ENCODE data around the gene HNF1B.

Gene HNF1B

GRCh38 chr17:37756051-37756450 is 11.2 kb upstream of the HNF1B start:
- Histone ChIP-seq H3K4me3 (ENCODE audit: severe bottlenecking) (no peak overlapping the region), H3K4me1 (ENCODE audit: insufficient read depth, poor library complexity, severe bottlenecking) (no peaks in the 10 kb centered on the region), H3K36me3 (ENCODE audit: low read depth) (no peaks in the 10 kb centered on the region), H3K27ac (ENCODE audit: poor library complexity, severe bottlenecking) (no peak overlapping the region), H3K9me3 (ENCODE audit: severe bottlenecking) (no peaks in the 10 kb centered on the region), H3K27me3 (ENCODE audit: insufficient read depth, poor library complexity, severe bottlenecking) (no peaks in the 10 kb centered on the region)
- ATAC-seq (ENCODE audit: low read depth) (no peak), DNase-seq (ENCODE audit: low spot score) (no peak)
- no peak for TF ChIP-seq CTCF (IDR thresholded peaks at IDR 0.05; ENCODE audit: poor library complexity, severe bottlenecking)

- Histone ChIP-seq H3K4me3 (ENCODE audit: severe bottlenecking) (no peak overlapping the region), H3K4me1 (ENCODE audit: insufficient read depth, poor library complexity, severe bottlenecking) (no peaks in the 10 kb centered on the region)
Measured at GRCh38 chr17:37755455-37755854, 10.6 kb upstream of the HNF1B start.

DNA sequence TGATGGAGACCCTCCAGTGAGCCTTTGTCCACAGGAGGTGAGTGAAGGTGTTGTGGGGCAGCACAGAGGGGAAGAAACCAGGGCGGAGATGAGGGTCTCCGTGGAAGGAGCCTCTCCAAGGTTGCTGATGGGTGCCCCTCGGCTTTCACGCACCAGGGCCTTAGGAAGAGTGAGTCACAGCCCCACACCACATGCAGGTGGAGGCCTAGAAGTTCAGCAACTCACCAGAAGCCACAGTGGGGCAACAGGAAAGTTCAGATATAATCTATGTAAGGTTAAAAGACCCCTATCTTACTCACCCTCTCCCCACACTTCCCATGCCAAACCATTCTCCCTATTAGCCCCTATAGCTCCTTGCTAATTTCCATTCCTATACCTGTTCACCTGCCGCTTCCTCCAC is 9.5 kb upstream of the HNF1B start:
- Histone ChIP-seq H3K36me3 (ENCODE audit: low read depth) (no peaks in the 10 kb centered on the region), H3K27ac (ENCODE audit: poor library complexity, severe bottlenecking) (no peak overlapping the region), H3K27me3 (ENCODE audit: insufficient read depth, poor library complexity, severe bottlenecking) (no peaks in the 10 kb centered on the region), H3K4me3 (ENCODE audit: severe bottlenecking) (no peak overlapping the region), H3K4me1 (ENCODE audit: insufficient read depth, poor library complexity, severe bottlenecking) (no peaks in the 10 kb centered on the region), H3K9me3 (ENCODE audit: severe bottlenecking) (no peaks in the 10 kb centered on the region)
- ATAC-seq (ENCODE audit: low read depth): no peak
- no peak for TF ChIP-seq CTCF (IDR thresholded peaks at IDR 0.05; ENCODE audit: poor library complexity, severe bottlenecking)
- no peak for DNase-seq (ENCODE audit: low spot score)

More at GRCh38 chr17:37755455-37755854, 10.6 kb upstream of the HNF1B start:
- Histone ChIP-seq H3K36me3 (ENCODE audit: low read depth) (no peaks in the 10 kb centered on the region), H3K27ac (ENCODE audit: poor library complexity, severe bottlenecking) (no peak overlapping the region), H3K9me3 (ENCODE audit: severe bottlenecking) (no peaks in the 10 kb centered on the region), H3K27me3 (ENCODE audit: insufficient read depth, poor library complexity, severe bottlenecking) (no peaks in the 10 kb centered on the region)
- DNase-seq (ENCODE audit: low spot score): no peak
- ATAC-seq (ENCODE audit: low read depth): no peak
- no peak for TF ChIP-seq CTCF (IDR thresholded peaks at IDR 0.05; ENCODE audit: poor library complexity, severe bottlenecking)

GRCh38 chr17:37752482-37752881 is 7.6 kb upstream of the HNF1B start:
- no peak for TF ChIP-seq CTCF (IDR thresholded peaks at IDR 0.05; ENCODE audit: poor library complexity, severe bottlenecking)
- Histone ChIP-seq H3K27me3 (ENCODE audit: insufficient read depth, poor library complexity, severe bottlenecking) (peaks cover 5% of the 10 kb centered on the region), H3K9me3 (ENCODE audit: severe bottlenecking) (no peaks in the 10 kb centered on the region), H3K4me3 (ENCODE audit: severe bottlenecking) (no peak overlapping the region), H3K4me1 (ENCODE audit: insufficient read depth, poor library complexity, severe bottlenecking) (no peaks in the 10 kb centered on the region), H3K27ac (ENCODE audit: poor library complexity, severe bottlenecking) (no peak overlapping the region), H3K36me3 (ENCODE audit: low read depth) (no peaks in the 10 kb centered on the region)
- DNase-seq (ENCODE audit: low spot score) (no peak), ATAC-seq (ENCODE audit: low read depth) (peak; percentile 94)

GRCh38 chr17:37750768-37751475 is 6.1 kb upstream of the HNF1B start:
- no peaks in the 10 kb centered on the region for H3K9me3 ChIP-seq (ENCODE audit: severe bottlenecking)
- H3K27ac ChIP-seq (ENCODE audit: poor library complexity, severe bottlenecking): no peak overlapping the region
- no peak overlapping the region for H3K4me3 ChIP-seq (ENCODE audit: severe bottlenecking)
- ATAC-seq (ENCODE audit: low read depth) (no peak), DNase-seq (ENCODE audit: low spot score) (no peak)
- no peak for TF ChIP-seq CTCF (IDR thresholded peaks at IDR 0.05; ENCODE audit: poor library complexity, severe bottlenecking)
- no peaks in the 10 kb centered on the region for H3K4me1 ChIP-seq (ENCODE audit: insufficient read depth, poor library complexity, severe bottlenecking)
- H3K36me3 ChIP-seq (ENCODE audit: low read depth): no peaks in the 10 kb centered on the region
- peaks cover 20% of the 10 kb centered on the region for H3K27me3 ChIP-seq (ENCODE audit: insufficient read depth, poor library complexity, severe bottlenecking)

All from RWPE2 (cell line).